NCI-H1105 treated with DMSO at 0.1 percent for 48 hours (cell line): ENCODE results near the gene TAT.

Source experiments
- DNase-seq: peaks from one replicate; lab custom pipeline; 2025; lab: John Stamatoyannopoulos, UW

TAT gene

DNA sequence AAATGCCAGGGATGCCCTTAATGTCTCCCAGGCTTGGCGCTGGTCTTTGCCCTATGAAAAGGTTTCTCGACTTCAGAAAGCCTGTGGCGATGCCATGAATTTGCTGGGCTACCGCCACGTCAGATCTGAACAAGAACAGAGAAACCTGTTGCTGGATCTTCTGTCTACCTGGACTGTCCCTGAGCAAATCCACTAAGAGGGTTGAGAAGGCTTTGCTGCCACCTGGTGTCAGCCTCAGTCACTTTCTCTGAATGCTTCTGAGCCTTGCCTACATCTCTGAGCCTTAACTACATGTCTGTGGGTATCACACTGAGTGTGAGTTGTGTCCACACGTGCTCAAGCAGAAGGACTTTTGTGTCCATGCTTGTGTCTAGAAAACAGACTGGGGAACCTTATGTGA lies 39.2 kb downstream of the TAT start:
- DNase-seq, result peak; percentile 7

DNA sequence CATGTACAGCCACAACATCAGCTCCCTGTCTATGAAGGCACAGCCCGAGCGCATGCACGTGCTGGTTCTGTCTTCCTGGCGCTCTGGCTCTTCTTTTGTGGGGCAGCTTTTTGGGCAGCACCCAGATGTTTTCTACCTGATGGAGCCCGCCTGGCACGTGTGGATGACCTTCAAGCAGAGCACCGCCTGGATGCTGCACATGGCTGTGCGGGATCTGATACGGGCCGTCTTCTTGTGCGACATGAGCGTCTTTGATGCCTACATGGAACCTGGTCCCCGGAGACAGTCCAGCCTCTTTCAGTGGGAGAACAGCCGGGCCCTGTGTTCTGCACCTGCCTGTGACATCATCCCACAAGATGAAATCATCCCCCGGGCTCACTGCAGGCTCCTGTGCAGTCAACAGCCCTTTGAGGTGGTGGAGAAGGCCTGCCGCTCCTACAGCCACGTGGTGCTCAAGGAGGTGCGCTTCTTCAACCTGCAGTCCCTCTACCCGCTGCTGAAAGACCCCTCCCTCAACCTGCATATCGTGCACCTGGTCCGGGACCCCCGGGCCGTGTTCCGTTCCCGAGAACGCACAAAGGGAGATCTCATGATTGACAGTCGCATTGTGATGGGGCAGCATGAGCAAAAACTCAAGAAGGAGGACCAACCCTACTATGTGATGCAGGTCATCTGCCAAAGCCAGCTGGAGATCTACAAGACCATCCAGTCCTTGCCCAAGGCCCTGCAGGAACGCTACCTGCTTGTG lies 40.0 kb downstream of the TAT start:
- DNase-seq, result no peak

DNA sequence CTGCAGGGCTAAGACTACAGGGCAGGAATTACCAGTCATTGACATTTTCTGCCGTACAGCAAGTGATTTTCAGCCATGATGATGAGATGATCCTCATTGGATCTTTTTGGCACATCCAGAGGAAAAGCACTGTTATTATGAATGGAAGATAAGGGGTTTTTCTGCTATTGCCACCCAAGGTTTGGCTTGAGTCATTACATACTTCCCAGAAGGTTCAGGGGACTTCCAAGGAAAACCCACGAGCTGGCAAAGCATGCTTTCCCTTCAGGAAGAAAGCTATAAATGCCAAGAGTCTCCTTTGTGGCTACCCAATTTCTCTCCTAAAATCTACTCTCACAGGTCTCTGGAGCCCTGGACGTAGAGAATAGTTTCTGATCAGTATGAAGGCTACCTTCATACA lies 44.5 kb downstream of the TAT start:
- no peak for DNase-seq

DNA sequence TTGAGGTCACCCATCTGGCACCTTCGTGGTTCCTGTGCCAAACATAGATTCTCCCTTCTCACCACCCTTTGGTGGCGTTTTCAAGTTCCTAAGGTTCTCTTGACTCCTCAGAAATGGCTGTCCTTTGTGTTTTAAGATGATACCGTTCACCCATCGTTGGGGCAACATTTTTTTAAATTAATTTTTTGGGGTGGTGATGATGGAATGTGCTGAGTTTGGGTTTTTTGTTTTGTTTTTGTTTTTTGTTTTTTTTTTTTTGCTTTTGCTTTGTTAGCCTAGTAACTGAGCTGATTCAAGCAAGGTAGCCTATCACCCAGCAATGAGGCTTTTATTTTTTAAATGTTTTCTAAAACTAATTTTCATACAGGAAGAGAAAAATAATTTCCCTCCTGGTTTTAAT lies 48.0 kb downstream of the TAT start:
- DNase-seq, result no peak

DNA sequence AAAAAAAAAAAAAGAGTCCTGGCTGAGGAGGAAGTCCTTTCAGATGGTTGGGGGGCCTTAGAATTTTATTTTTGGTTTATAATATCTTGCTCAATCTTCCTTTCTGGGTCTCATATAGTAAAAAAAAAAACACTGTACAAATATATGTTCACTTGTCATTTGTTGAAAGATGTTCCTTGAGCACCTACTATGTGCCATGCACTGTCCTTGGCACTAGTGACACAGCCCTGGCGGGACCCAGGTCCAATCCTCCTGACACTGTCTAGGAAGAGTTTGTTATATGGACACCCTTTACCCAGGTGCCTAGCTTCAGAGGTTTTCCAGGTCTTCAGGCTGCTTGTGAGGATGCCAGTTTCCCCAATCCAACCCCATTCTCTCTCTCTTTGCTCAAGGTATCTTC lies 48.6 kb downstream of the TAT start:
- DNase-seq, result no peak

DNA sequence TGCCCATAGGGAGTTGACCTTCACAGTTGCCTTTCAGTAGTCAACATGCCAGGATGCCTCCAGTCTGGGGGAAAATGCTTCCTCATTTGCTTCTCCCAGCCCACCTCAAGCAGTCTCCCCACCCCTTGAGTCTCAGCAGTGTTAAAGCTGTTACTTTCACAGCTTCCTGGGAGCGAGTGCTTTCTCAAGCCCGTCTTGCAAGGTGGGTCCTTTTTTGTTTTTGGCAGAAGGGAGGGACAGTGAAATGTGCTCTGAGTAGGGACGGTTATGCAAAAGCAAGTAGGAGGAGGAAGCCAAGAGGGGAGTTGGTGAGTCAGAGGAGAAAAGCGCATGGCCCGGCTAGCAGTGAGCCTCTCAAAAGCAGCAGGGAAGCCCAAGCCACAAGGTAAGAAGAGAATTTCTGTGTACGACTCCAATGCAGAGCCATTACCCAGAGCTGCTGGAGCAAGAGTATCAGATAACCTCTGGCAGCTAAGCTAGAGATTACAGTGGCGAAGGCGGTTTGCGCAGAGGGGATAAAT lies 50.7 kb downstream of the TAT start, which contains the start of gene CHST4:
TSS of gene CHST4 (plus strand) at position 316 of the 521 bp plus-strand sequence. CDS start 10,252 bp downstream, outside the sequence.
- DNase-seq, result no peak

DNA sequence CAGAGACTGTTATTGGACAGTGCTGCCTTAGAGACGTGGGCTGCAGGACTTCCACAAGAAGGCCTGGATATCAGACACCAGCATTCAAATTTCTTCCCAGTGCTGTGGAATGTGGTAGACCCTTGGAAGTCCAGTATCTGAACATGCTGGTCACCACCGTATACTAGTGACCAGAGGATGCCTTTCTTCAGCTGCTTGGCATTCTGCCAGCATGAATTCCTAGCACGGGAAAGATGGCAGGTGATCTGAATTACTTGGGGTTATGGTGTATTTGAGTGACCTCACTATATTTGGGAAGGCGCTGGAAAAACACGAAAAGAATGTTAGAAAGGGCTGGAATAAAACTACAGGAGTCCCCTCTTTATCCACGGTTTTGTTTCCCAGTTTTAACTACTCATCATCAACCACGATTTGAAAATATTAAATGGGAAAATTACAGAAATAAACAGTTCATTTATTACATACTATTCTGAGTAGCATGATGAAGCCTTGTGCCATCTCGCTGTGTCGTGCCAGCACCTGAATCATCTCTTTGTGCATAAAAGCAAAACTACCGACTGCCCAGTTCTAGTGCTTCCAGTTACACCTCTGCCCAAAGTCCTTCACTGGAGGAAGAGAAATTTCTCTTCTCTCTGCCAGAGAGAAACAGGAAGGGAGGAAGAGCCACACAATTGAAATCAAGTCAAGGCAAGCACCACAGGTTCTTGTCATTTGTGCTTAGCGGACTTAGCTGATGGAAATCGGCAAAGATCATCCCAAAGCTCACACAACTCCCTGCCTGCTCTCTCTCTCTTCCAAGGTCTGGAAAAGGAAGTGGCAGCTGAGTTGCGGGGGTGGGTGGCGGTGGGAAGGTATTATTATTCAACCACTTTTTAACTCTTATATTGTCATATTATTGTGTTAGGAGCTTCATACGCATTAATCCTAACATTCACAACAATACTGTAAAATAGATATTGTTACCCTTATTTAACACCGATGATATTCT lies 52.0 kb downstream of the TAT start:
- DNase-seq, result no peak

DNA sequence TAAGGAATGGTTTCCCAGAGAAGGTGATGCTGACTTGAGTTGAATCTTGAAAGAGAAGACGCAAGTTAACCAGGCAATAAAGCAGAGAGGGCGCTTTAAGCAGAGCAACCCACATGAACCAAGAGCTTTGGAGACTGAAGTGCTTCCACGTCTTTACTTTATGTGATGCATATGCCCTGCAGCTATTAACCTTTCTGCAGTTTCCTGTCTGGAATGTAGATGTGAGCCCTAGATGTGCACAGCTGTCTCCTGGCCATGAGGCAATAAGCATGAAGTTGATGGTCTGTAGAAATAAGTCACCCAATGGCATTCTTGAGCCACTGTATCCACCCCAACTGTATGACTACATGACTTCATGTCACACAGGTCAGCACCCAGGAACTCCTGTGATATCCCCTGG lies 56.3 kb downstream of the TAT start:
- no peak for DNase-seq
